AML-193 (cell line): Measurements from ENCODE around the gene PARD3B.

ENCODE experiments used
- DNase-seq, 2 experiments: peaks; one replicate each; lab custom pipeline; 2025; lab: John Stamatoyannopoulos, UW

The PARD3B gene

GRCh38 chr2:205053827-205054410 is 508.6 kb downstream of the PARD3B start:
- DNase-seq = no peak

GRCh38 chr2:205054789-205055188 is 509.5 kb downstream of the PARD3B start:
- DNase-seq = no peak

GRCh38 chr2:205055251-205055650 is 510.0 kb downstream of the PARD3B start:
- DNase-seq = no peak

- no peak for DNase-seq
These were observed 510.9 kb downstream of the PARD3B start for GRCh38 chr2:205056151-205056561.

- no peak for DNase-seq
These were observed 513.1 kb downstream of the PARD3B start for GRCh38 chr2:205058409-205058808.

GRCh38 chr2:205060269-205060668 is 515.0 kb downstream of the PARD3B start:
- DNase-seq = no peak

GRCh38 chr2:205066081-205066480 is 520.8 kb downstream of the PARD3B start:
- DNase-seq = no peak

- no peak for DNase-seq
These were observed 524.7 kb downstream of the PARD3B start for GRCh38 chr2:205069928-205070327.

- no peak for DNase-seq
These were observed 525.6 kb downstream of the PARD3B start for GRCh38 chr2:205070889-205071288.

- no peak for DNase-seq
These were observed 528.3 kb downstream of the PARD3B start for GRCh38 chr2:205073433-205074020.

- no peak for DNase-seq
These were observed 531.1 kb downstream of the PARD3B start for GRCh38 chr2:205076405-205076804.

- DNase-seq = no peak
These were observed 531.9 kb downstream of the PARD3B start for GRCh38 chr2:205077159-205077558.

GRCh38 chr2:205078762-205079161 is 533.5 kb downstream of the PARD3B start:
- DNase-seq = no peak

GRCh38 chr2:205079173-205079572 is 533.9 kb downstream of the PARD3B start:
- no peak for DNase-seq

GRCh38 chr2:205086662-205087061 is 541.4 kb downstream of the PARD3B start:
- DNase-seq = no peak

GRCh38 chr2:205087862-205088261 is 542.6 kb downstream of the PARD3B start:
- no peak for DNase-seq

- no peak for DNase-seq
These were observed 544.7 kb downstream of the PARD3B start for GRCh38 chr2:205089958-205090357.

GRCh38 chr2:205091411-205091810 is 546.1 kb downstream of the PARD3B start:
- DNase-seq = no peak

GRCh38 chr2:205094031-205094430 is 548.8 kb downstream of the PARD3B start:
- DNase-seq = no peak

GRCh38 chr2:205103699-205104098 is 558.4 kb downstream of the PARD3B start:
- no peak for DNase-seq

- no peak for DNase-seq
These were observed 562.5 kb downstream of the PARD3B start for GRCh38 chr2:205107810-205108209.

- no peak for DNase-seq
These were observed 570.2 kb downstream of the PARD3B start for GRCh38 chr2:205115511-205115910.

- DNase-seq = no peak
These were observed 571.9 kb downstream of the PARD3B start for GRCh38 chr2:205117125-205117524.

GRCh38 chr2:205119136-205119535 is 573.9 kb downstream of the PARD3B start:
- no peak for DNase-seq
